Thyroid gland (tissue), 4 donors: ENCODE results near the gene CD276. TPM values are rescaled to one million over a fixed set of nuclear protein-coding genes. Genes with fewer than 3 reads are reported as not detected.

Experiments used
- total RNA-seq, 4 donors: library from RNA; depleted of rRNA; stranded (reverse); fragments of >200 nt; gene quantifications; one replicate each; pipeline ENCODE4 v1.2.3, GENCODE V29; 2016

The CD276 gene
- total RNA-seq, 4 donors from 2014 or later, result 22.6 to 39.5 (median 28.9) TPM

Other genes with a start within 250 kb of the CD276 start
- gene REC114, start 241.2 kb upstream of the CD276 start, total RNA-seq, result not detected
- 100 to 1,000 TPM in 3 of 4 donors, 10 to 100 TPM in 1; 86.7 to 134 (median 124) TPM for gene NPTN, start 51.0 kb upstream of the CD276 start, total RNA-seq
- gene INSYN1, start 69.0 kb downstream of the CD276 start, total RNA-seq, result 1 to 10 TPM in 3 of 4 donors, under 1 TPM in 1; 0.83 to 2.5 (median 2.0) TPM
- gene TBC1D21, start 189.2 kb downstream of the CD276 start, total RNA-seq, result not detected
- gene LOXL1, start 242.1 kb downstream of the CD276 start, total RNA-seq, result 10 to 100 TPM in 3 of 4 donors, 1 to 10 TPM in 1; 9.9 to 15.2 (median 12.0) TPM